Measurements from ENCODE around the gene PACS2.

Gene PACS2

GRCh38 chr14:105398044-105398725, 83.6 kb downstream of the PACS2 start, which contains the start of gene TEX22:
Gene TEX22 (plus strand): TSS chr14:105398538. CDS start chr14:105399341, 803 bp downstream.
- Histone ChIP-seq H3K27me3 (ENCODE audit: insufficient read depth, low read depth) (no peaks in the 10 kb centered on the region), H3K27ac (peak within 1 kb of the TSS; percentile 58), H2AFZ (ENCODE audit: low read depth) (peak within 1 kb of the TSS; percentile 73), H3K9ac (peak within 1 kb of the TSS; percentile 90), H3K4me2 (peak within 1 kb of the TSS; percentile 60), H4K20me1 (ENCODE audit: insufficient read depth) (no peaks in the 10 kb centered on the region), H3K4me1 (ENCODE audit: low read depth, poor library complexity, severe bottlenecking) (peaks cover 10% of the 10 kb centered on the region), H3K4me3 (IDR thresholded peaks at IDR 0.05; ENCODE audit: insufficient read depth, low read depth, low read length) (no peak within 1 kb of the TSS), H3K36me3 (ENCODE audit: insufficient read depth) (no peaks in the 10 kb centered on the region), H3K79me2 (ENCODE audit: insufficient read depth, low read depth) (peaks cover 7% of the 10 kb centered on the region)
- no peak for TF ChIP-seq CTCF (conservative IDR thresholded peaks at IDR 0.05; ENCODE audit: low read depth, low read length)

GRCh38 chr14:105398726-105399465, 84.3 kb downstream of the PACS2 start:
- no peak for TF ChIP-seq CTCF (conservative IDR thresholded peaks at IDR 0.05; ENCODE audit: low read depth, low read length)

GRCh38 chr14:105399466-105399775, 84.9 kb downstream of the PACS2 start:
- peaks cover 10% of the 10 kb centered on the region for H3K4me1 ChIP-seq (ENCODE audit: low read depth, poor library complexity, severe bottlenecking)
- H4K20me1 ChIP-seq (ENCODE audit: insufficient read depth), result no peaks in the 10 kb centered on the region
- no peak overlapping the region for H3K4me3 ChIP-seq (IDR thresholded peaks at IDR 0.05; ENCODE audit: insufficient read depth, low read depth, low read length)
- no peaks in the 10 kb centered on the region for H3K36me3 ChIP-seq (ENCODE audit: insufficient read depth)
- H3K4me2 ChIP-seq, result peak overlapping the region; percentile 60
- no peak overlapping the region for H2AFZ ChIP-seq (ENCODE audit: low read depth)
- no peak overlapping the region for H3K27ac ChIP-seq
- H3K79me2 ChIP-seq (ENCODE audit: insufficient read depth, low read depth), result peaks cover 7% of the 10 kb centered on the region
- H3K27me3 ChIP-seq (ENCODE audit: insufficient read depth, low read depth), result no peaks in the 10 kb centered on the region
- peak overlapping the region; percentile 90 for H3K9ac ChIP-seq
- TF ChIP-seq CTCF (conservative IDR thresholded peaks at IDR 0.05; ENCODE audit: low read depth, low read length), result no peak

More at GRCh38 chr14:105398726-105399465, 84.3 kb downstream of the PACS2 start:
- Histone ChIP-seq H3K27ac (peak overlapping the region; percentile 58), H3K36me3 (ENCODE audit: insufficient read depth) (no peaks in the 10 kb centered on the region), H3K4me1 (ENCODE audit: low read depth, poor library complexity, severe bottlenecking) (peaks cover 10% of the 10 kb centered on the region), H2AFZ (ENCODE audit: low read depth) (no peak overlapping the region; the same call in 1 of the 2 replicates), H3K4me3 (IDR thresholded peaks at IDR 0.05; ENCODE audit: insufficient read depth, low read depth, low read length) (no peak overlapping the region), H3K27me3 (ENCODE audit: insufficient read depth, low read depth) (no peaks in the 10 kb centered on the region), H3K9ac (peak overlapping the region; percentile 90), H4K20me1 (ENCODE audit: insufficient read depth) (no peaks in the 10 kb centered on the region), H3K4me2 (peak overlapping the region; percentile 60), H3K79me2 (ENCODE audit: insufficient read depth, low read depth) (peaks cover 7% of the 10 kb centered on the region)

- no peak overlapping the region for H2AFZ ChIP-seq (ENCODE audit: low read depth)
- TF ChIP-seq CTCF (conservative IDR thresholded peaks at IDR 0.05; ENCODE audit: low read depth, low read length), result no peak
- peaks cover 7% of the 10 kb centered on the region for H3K79me2 ChIP-seq (ENCODE audit: insufficient read depth, low read depth)
- peak overlapping the region; percentile 60; the same call in 1 of the 2 replicates for H3K4me2 ChIP-seq
- H3K9ac ChIP-seq, result no peak overlapping the region
- H4K20me1 ChIP-seq (ENCODE audit: insufficient read depth), result no peaks in the 10 kb centered on the region
- H3K27me3 ChIP-seq (ENCODE audit: insufficient read depth, low read depth), result no peaks in the 10 kb centered on the region
- no peak overlapping the region for H3K4me3 ChIP-seq (IDR thresholded peaks at IDR 0.05; ENCODE audit: insufficient read depth, low read depth, low read length)
- no peak overlapping the region for H3K27ac ChIP-seq
- no peaks in the 10 kb centered on the region for H3K36me3 ChIP-seq (ENCODE audit: insufficient read depth)
- H3K4me1 ChIP-seq (ENCODE audit: low read depth, poor library complexity, severe bottlenecking), result peaks cover 10% of the 10 kb centered on the region
These were observed 85.5 kb downstream of the PACS2 start for GRCh38 chr14:105400016-105400415.

All from KMS-11 (cell line).